Measurements from ENCODE around the gene S100A6.
"Not testable (repeated sequence)": the region's sequence is repeated elsewhere in the genome, so short reads cannot be mapped to it uniquely, and the experiment has no call there.

S100A6 gene

GRCh38 chr1:153535242-153536011 lies at the start of gene S100A6:
S100A6 (minus strand) TSS chr1:153535991; CDS start chr1:153535339, 652 bp downstream.
- DNase-seq, result peak; percentile 63

GRCh38 chr1:153585006-153585405 lies 49.2 kb upstream of the S100A6 start:
- no peak for DNase-seq

- no peak for DNase-seq
Measured at GRCh38 chr1:153583976-153584375, 48.2 kb upstream of the S100A6 start.

- not testable (repeated sequence) for DNase-seq
Measured at GRCh38 chr1:153583514-153583913, 47.7 kb upstream of the S100A6 start.

GRCh38 chr1:153582836-153583235 lies 47.0 kb upstream of the S100A6 start:
- not testable (repeated sequence) for DNase-seq

GRCh38 chr1:153578936-153579335 lies 43.1 kb upstream of the S100A6 start:
- no peak for DNase-seq

- DNase-seq, result no peak
Measured at GRCh38 chr1:153578490-153578889, 42.7 kb upstream of the S100A6 start.

GRCh38 chr1:153577624-153578051 lies 41.8 kb upstream of the S100A6 start:
- no peak for DNase-seq

- no peak for DNase-seq
Measured at GRCh38 chr1:153577138-153577537, 41.3 kb upstream of the S100A6 start.

- not testable (repeated sequence) for DNase-seq
Measured at GRCh38 chr1:153575497-153575896, 39.7 kb upstream of the S100A6 start.

GRCh38 chr1:153575081-153575491 lies 39.3 kb upstream of the S100A6 start:
- not testable (repeated sequence) for DNase-seq

- DNase-seq, result no peak
Measured at GRCh38 chr1:153573351-153573750, 37.6 kb upstream of the S100A6 start.

- peak; percentile 79 for DNase-seq
Measured at GRCh38 chr1:153572569-153573015, 36.8 kb upstream of the S100A6 start.

- no peak for DNase-seq
Measured at GRCh38 chr1:153571706-153572105, 35.9 kb upstream of the S100A6 start.

GRCh38 chr1:153570874-153571273 lies 35.1 kb upstream of the S100A6 start:
- DNase-seq, result no peak

GRCh38 chr1:153569465-153569864 lies 33.7 kb upstream of the S100A6 start:
- DNase-seq, result no peak

- peak; percentile 92 for DNase-seq
Measured at GRCh38 chr1:153568367-153569099, 32.7 kb upstream of the S100A6 start.

GRCh38 chr1:153567621-153568366 lies 32.0 kb upstream of the S100A6 start:
- peak; percentile 84 for DNase-seq

GRCh38 chr1:153566414-153567371 lies 30.9 kb upstream of the S100A6 start:
- peak; percentile 93 for DNase-seq

- peak; percentile 76 for DNase-seq
Measured at GRCh38 chr1:153565529-153566374, 30.0 kb upstream of the S100A6 start, which contains the start of gene S100A2. S100A2 (minus strand) TSS chr1:153565844; CDS start chr1:153563877, 1,967 bp downstream.

GRCh38 chr1:153563991-153564390 lies 28.2 kb upstream of the S100A6 start:
- DNase-seq, result no peak
